Measurements from ENCODE around the gene YIF1B. TPM values are rescaled to one million over a fixed set of nuclear protein-coding genes. Genes with fewer than 3 reads are reported as not detected.

Gene YIF1B
- total and polyA plus RNA-seq, 9 of the 15 experiments (the other 6 are each of a cell fraction or from before 2014, with no cell fraction given): 8.5 to 586 (median 323) TPM

DNA sequence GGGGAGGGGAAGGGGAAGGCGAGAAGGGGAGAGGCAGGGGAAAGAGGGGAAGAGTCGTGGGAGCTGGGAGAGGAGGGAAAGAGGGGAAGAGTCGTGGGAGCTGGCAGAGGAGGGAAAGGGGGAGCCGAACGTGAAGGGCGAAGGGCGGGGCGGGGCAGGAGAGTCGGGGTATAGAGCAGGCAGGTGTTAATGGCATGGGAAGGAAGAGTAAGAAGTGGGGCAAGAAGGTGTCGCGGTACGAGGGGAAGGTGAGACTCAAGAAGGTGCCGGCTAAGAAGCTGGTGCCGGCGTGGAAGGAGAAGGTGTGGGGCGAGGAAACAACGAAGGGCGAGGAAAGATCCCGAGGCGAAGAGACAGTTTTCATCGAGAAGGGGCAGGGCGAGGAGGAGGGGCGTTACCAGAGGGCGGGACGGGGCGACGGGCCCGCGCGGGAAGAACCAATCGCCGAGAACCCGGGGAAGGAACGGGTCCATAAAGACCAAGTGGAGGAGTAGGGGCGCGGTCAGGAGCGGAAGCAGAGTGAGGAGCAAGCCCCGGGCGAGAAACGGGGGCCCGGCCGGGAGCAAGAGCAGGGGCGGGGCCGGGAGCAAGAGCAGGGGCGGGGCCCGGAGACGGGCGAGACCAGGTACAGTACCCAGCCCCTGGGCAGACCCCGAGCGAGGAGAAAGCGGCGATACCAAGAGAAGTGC is 20.3 kb upstream of the YIF1B start (continued):
- TF ChIP-seq ATF3 (IDR thresholded peaks at IDR 0.05): no peak
- TF ChIP-seq ATF3 (CRISPR knock-in tag; conservative IDR thresholded peaks at IDR 0.05): no peak
- TF ChIP-seq FIP1L1 (IDR thresholded peaks at IDR 0.05; ENCODE audit: low read depth, low read length, poor library complexity, severe bottlenecking): peak; percentile 7
- no peak for TF ChIP-seq ZZZ3 (IDR thresholded peaks at IDR 0.05)
- TF ChIP-seq RCOR1 (IDR thresholded peaks at IDR 0.05; ENCODE audit: borderline replicate concordance in 1 of 2, low read depth in 2 of 2, low read length in 2 of 2): no peak; a peak in 1 of 4 replicates
- TF ChIP-seq TOE1 (IDR thresholded peaks at IDR 0.05; ENCODE audit: borderline replicate concordance): peak; percentile 36
- no peak for TF ChIP-seq TOE1 (CRISPR knock-in tag; IDR thresholded peaks at IDR 0.05; ENCODE audit: borderline replicate concordance, low read depth)
- TF ChIP-seq TCF7L2 (IDR thresholded peaks at IDR 0.05; ENCODE audit: low read depth, low read length): no peak
- TF ChIP-seq ILF3 (IDR thresholded peaks at IDR 0.05; ENCODE audit: borderline replicate concordance): no peak
- no peak for TF ChIP-seq DDX20 (tag; IDR thresholded peaks at IDR 0.05; ENCODE audit: low read depth)
- TF ChIP-seq GTF2E2 (tag; IDR thresholded peaks at IDR 0.05): no peak
- peak; percentile 36; the same call in 1 of the 2 replicates for TF ChIP-seq NCOA1 (IDR thresholded peaks at IDR 0.05; ENCODE audit: low read depth)
- TF ChIP-seq PHF21A (IDR thresholded peaks at IDR 0.05; ENCODE audit: borderline replicate concordance, low read depth): no peak; the same call in 1 of the 2 replicates
- no peak; the same call in 1 of the 2 replicates for TF ChIP-seq TCF3 (CRISPR knock-in tag; IDR thresholded peaks at IDR 0.05)
- peak; percentile 78 to 89 for TF ChIP-seq MAZ (CRISPR knock-in tag; conservative IDR thresholded peaks at IDR 0.05 in 1 of 2, IDR thresholded peaks at IDR 0.05 in 1 of 2)
- no peak for TF ChIP-seq COPS2 (conservative IDR thresholded peaks at IDR 0.05)
- no peak for TF ChIP-seq CEBPG (CRISPR knock-in tag; IDR thresholded peaks at IDR 0.05)
- TF ChIP-seq CEBPG (tag; conservative IDR thresholded peaks at IDR 0.05 in 1 of 2, IDR thresholded peaks at IDR 0.05 in 1 of 2): no peak
- peak; percentile 73 for TF ChIP-seq NFRKB (IDR thresholded peaks at IDR 0.05; ENCODE audit: low read depth)
- TF ChIP-seq SIN3A (IDR thresholded peaks at IDR 0.05; ENCODE audit: borderline replicate concordance in 2 of 2, control insufficient read depth in 1 of 2, low read depth in 2 of 2, low read length in 2 of 2): peak; percentile 1 to 22; a peak in 1 of 4 replicates
- peak; percentile 54 for TF ChIP-seq KDM5B (IDR thresholded peaks at IDR 0.05; ENCODE audit: insufficient replicate concordance, low read depth, low read length)
- no peak for TF ChIP-seq ZNF699 (CRISPR knock-in tag; IDR thresholded peaks at IDR 0.05; ENCODE audit: insufficient replicate concordance)
- TF ChIP-seq ZBTB49 (CRISPR knock-in tag; IDR thresholded peaks at IDR 0.05; ENCODE audit: borderline replicate concordance): no peak
- TF ChIP-seq PRPF4 (IDR thresholded peaks at IDR 0.05; ENCODE audit: insufficient read depth, low read depth, low read length, poor library complexity, severe bottlenecking): no peak

All from K562 (cell line).